Stimulated activated CD4-positive, alpha-beta T cell treated with anti-CD3 and anti-CD28 coated beads, Interleukin-4, amount 100 ng/mL, for 1 hour (primary cell): ENCODE results near the gene GSG1L.

ENCODE experiments used
- DNase-seq: peaks from one replicate; pipeline ENCODE4 v3.0.0-alpha.2; 2020

GSG1L gene

DNA sequence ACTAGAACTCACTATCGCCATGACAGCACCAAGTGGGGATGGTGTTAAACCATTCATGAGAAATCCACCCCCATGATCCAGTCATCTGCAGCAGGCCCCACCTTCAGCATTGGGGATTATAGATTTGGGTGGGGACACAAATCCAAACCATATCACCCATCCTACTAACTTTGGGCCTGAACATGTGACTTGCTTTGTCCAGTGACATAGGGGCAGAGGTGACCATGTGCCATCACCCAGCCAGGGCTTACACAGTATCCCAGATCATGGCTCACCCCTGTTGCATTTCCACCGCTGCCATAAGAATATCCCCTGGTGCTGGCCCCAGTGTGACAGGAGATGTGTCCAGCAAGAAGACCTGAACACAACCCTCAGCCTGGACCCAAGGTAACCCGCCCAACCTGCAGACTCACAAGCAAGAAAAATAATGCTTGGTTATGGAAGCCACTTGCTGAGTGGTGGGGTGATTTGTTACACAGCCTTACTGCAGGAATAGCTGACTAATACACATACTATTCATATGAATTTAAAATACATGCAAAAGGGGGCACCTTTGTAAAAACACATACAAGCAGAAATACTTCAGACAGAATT lies 130.9 kb downstream of the GSG1L start:
- DNase-seq: no peak

DNA sequence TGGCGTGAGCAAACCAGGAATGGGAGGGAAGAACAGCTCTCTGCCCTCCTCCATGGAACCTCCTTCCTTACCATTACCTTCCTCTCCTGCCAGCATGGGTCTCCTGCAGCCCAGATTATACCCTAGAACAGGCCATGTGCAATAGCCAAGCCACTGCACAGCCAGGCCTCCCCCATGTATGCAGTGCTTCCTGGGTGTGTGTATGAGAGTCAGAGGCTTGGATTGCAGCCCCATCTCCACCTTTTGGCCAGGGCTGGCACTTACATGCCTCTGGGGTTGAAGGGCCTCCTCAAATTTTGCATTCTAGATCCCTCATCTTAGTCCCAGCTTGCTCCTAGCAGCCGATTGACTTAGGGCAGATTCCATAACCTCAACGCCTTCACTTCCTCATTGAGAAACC lies 133.7 kb downstream of the GSG1L start:
- DNase-seq: no peak

DNA sequence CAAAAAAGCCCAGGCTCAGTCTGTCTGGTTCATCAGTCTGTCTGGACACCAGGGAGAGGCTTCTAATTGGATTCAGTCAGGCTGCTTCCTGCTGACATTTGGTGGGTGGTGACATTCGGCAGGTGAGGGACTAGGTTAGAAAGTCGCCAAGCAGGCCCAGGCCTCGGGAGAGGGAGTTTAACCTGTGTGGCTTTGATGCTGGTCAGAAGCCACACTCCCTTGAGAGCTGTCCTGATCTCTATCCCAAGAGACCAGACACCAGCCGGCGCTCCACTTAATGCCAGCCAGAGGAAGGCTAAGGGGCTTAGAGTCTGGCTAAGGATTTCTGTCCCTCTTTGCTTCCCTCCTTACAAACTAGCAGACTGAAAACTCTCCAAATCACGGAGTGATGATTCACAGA lies 135.0 kb downstream of the GSG1L start:
- no peak for DNase-seq

DNA sequence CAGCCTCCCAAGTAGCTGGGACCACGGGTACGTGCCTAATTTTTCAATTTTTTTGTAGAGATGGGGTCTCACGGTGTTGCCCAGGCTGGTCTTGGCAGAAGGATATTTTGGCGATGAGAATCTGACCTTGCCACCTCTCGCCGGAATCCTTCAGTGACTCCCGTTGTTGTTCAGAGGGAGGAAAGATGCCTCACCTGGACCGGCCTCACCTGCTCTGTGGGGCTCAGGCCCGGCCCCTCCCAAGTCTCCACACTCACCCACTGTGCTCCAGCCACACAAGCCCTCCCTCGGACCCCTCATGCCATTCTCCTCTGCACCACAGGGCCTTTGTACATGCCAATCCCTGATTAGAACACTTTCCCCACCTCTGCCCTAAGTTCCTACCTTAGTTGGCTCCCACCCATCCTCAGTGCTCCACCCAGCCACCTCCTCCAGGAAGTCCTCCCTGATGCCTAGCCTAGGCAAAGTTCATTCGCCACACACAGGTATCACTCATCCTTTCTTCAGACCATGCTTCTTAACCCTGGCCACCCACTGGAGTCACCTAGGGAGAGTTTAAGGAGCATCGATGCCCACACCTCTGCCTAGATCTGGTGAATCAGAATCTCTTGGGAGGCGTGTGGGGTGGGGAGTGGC lies 136.1 kb downstream of the GSG1L start:
- DNase-seq: no peak

DNA sequence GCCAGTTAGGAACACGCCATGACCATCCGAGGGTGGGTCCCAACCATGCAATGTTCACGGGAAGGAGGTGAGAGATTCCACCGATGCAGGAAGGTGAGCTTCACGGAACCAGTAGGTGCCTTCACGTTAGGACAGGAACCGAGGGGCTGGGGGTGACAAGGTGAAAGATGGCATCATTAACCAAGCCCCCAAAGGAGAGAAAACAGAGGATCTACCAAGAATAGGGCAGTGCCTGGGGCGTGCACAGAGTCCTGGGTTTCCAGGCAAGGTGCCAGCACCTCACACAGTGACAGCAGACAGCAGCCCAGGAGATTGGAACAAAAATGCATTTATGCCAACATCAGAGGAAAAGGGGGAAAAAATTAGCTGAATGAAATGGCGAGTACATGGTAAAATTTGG lies 137.9 kb downstream of the GSG1L start:
- DNase-seq: no peak

DNA sequence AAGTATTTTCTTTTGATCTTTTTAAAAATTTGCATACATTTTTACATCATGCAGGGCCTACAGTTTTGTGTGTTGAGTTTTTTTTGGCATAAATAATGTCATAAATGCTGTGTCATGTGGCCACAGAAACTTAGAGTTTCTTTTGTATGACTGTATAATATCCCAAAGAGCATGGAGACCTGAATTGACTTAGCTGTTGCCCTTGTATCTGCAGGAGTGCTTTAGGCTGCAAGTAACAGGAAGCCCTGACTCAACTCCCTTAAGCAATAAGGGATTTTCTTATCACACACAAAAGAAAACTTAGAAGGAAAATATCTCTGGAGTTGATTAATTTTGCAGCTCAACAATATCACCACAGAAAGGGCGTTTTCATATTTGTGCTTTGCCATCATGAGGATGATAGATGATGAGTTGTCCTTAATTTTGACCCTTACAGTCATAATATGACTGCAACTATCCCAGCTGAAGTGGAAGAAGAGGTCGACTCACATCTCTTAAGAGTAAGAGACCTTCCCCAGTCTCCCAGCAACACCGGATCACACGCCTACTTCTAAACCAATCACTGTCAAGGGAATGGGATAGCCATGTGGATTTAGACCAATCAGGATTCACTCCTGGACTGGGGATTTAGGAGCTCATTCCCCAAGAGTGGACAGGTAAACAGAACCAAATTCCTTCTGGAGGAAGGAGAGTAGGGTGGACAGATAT lies 138.9 kb downstream of the GSG1L start:
- no peak for DNase-seq

DNA sequence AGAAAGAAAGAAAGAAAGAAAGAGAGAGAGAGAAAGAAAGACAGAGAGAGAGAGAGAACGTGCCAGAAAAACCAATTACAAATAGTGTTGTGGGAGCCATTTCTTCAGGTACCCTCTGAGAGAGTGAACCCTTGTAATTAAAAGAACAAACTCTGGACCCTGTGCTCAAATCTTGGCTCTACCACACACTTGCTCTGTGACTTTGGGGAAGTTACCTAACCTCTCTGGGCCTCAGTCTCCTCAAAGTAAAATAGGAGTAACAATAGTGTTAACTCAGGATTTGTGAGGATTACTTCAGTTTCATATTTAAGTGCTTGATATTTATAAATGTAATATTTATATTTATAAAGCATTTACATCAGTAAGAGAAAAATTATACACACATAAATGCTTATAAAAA lies 139.8 kb downstream of the GSG1L start:
- no peak for DNase-seq

DNA sequence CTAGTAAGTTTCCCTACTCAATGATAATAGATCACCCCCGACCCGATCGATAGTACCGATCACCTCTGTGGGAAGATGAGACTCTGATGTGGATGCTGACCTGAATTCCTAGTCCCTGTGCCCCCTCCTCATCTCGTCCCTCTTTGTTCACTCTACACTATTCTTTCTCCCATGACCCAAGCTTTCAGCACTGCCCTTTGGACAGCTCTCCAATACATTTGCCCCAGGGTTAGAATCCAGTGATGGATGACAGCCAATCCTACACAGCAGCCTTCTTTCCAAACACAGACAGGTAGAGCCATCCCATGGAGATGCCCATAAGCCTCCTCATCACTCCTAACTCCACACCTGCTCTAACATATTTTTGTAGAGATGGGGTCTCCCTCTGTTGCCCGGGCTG lies 141.1 kb downstream of the GSG1L start:
- DNase-seq: no peak

DNA sequence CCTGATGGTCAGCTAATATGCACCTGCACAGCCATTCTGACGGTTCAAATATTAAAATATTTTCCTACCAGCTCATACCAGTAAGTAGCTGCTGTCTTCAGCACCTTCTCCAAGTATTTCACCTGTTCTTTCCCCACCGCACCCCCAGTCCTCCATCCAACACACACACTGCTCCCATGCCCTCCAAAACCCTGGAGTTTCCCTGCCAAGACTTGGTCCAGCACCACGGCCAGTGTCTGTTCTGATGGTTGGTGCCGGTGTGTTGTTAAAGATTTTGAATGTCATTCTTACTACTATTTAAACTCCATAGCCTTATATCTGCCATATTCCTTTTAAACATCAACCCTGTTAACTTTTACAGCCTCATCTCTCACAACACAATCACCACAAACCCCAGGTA lies 142.4 kb downstream of the GSG1L start:
- no peak for DNase-seq

DNA sequence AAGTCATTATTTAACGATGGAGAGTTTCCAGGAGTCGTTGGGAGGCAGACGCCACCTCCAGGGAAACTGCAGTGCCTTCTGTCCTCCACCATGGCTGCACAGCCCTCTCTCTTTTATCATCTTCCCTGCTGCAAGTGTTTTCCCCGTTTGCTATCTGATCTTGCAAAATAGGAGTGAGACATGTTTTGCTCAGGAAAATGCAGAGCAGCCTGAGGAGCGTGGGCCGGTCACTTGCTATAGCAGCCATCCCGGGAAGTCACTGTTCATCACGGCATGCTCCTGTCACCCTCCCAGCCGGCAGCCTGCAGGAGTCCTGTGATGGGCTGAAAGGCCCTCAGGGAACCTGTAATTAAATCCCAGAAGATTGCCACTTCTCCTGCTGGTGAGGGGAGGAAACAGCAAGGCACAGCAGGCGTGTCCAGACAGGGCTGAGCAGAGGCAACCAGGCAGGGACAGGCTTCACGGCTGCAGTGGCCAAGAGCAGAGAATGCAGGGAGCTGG lies 143.1 kb downstream of the GSG1L start:
- no peak for DNase-seq

DNA sequence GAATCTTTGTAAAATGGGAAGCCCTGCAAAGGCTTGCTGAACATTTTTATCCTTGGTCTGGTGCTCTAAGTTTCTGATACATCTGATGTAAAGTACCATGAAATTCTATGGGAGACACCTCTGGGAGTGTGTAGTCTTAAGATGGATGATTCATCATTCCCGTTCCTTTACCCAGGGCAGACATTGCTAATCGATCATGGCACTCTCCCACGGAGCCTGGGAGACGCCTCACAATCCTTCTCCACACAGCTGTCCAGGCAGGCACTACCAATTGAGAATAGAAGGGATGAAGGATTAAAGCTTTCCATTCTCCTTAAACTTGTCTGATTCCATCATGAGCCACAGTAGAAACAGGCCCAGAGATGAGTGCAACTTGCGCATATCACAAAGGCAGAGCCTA lies 144.8 kb downstream of the GSG1L start:
- no peak for DNase-seq

DNA sequence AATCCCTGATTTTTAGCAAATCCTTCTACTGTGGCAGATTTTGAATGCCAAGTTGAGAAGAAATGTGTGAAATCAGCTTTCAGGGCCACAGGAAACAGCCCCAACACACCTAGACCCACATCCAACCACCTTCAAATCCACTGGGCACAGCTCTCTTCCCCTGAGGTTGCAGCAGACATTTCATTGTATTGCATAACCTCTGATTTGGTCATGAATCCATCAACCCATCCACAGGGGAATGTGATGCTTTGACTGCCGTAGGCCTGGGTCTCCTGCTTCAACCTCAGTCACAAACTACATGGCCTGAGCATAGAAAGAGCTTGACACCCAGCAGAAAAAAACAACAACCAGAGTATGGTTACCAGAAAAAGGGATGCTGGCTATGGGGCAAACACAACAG lies 145.6 kb downstream of the GSG1L start:
- DNase-seq: no peak

DNA sequence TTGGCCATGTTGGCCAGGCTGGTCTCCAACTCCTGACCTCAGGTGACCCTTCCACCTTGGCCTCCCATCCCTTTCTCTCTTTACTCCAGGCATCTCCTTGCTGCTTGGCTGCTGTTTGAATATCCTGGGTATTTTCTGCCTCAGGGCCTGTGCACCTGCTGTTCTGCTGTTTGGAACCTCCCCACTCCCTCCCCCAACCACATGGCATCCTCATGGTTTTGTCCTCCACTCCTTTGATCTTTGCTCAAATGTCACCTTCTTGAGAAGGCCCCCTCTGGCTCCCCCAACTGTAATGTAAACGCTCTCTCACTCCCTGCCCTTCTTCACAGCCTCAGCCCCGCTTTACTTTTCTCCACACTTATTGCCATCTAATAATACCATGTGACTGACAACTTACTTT lies 152.0 kb downstream of the GSG1L start:
- no peak for DNase-seq

DNA sequence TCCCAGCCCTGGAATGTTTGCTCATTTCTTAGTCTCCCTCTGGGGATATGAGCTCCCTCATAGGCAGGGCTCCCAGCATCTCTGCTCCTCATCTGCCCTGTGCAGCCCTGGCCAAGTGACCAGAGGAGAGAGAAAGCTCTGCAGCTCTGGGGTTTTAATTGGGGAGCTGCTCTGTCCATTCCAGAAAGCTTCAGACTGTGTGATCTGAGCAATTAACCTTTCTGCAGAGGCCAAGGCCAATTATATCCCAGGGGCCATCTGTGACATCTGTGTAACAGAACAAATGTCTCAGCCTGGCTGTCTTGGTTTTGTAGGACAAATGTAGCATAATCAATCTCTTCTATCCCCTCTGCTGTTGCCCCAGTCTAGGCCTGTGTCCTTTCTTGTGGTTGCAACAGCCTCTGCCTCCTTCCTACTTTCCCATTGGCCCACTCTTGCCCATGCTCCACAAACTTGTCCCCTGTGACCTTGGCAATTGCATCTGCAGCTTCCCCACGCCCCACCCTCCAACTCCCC lies 156.0 kb downstream of the GSG1L start:
- no peak for DNase-seq

DNA sequence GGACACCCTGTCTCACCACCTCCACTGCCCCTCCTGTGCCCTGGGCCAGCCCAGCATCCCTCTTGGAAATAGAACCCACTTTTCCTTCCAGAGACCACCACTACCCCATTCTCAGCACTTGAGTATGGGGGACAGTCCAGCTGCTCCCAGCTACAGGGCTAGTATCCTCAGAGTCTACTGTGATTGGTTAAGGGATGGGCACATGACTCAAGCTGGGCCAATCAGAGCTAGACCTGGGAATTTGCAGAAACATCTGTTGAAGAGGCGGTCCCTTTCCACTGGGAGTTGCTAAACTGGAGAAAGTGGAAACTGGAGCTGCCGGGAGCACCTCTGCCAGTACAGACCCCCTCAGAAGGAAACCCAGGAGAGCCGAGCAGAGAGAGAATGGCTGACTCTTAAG lies 156.6 kb downstream of the GSG1L start:
- no peak for DNase-seq

DNA sequence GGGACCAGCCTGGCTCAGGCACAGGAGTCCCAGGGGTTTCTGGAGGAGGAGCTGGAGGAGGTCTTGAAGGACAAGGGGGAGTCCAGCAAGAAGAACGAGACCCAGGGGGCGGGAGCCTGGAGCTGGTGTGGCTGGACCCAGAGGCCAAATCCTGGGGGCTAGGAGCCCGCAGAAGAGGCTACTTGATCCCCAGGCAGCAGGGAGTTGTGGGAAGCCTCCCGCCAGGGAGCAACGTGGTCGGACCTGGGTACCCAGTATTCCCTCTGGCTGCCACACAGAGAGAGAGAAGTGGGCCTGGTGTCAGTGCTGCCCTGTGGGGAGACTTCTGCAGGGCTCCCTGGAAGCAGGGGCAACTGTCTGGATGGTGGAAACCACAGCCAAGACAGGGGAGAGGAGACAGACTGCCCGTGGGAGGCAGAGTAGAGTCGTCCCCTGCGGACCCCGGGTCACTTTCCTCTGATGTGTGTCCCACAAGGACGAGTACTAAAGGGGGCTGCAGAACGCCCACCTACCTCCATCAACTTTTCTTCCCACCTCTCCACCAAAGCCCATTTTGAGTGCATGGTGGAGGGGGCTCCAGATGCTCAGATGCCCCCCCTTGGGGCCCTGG lies 160.4 kb downstream of the GSG1L start:
- no peak for DNase-seq

DNA sequence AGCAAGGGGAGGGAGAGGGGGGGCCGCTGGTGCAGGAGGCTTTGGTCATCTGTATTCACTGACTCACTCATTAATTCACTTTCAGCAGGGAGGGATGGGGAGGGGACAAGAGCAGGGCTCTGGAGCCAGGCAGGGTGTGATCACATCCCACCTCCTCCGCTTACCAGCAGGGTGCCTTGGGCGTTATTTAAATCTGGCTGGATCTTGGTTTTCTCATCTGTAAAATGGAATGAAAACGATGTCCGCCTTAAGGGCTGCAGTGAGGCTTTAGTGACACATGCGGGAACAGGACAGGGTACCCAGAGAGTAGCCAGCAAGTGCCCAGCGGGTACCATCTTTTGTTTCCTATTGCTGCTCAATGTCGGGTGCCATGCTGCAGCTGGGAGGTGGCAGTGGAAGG lies 161.0 kb downstream of the GSG1L start:
- DNase-seq: no peak

DNA sequence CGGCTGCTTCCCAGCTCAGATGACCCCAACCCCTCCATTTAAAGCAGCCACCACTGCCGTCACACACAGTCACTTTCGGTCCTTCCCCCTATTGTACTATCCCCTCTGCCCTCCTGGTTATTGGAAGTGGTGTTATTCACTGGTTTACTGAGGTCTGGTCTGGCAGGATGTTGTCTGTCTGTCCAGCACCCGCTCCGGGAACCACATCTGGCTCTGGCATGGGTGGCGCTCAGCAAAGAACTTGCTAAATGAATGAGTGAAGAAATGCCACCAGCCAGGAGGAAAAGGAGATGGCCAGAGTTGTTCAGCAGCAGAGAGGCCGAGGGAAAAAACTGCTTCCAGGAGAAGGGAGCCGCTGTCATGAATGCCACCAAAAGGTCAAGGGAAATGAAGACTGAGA lies 161.6 kb downstream of the GSG1L start:
- no peak for DNase-seq

DNA sequence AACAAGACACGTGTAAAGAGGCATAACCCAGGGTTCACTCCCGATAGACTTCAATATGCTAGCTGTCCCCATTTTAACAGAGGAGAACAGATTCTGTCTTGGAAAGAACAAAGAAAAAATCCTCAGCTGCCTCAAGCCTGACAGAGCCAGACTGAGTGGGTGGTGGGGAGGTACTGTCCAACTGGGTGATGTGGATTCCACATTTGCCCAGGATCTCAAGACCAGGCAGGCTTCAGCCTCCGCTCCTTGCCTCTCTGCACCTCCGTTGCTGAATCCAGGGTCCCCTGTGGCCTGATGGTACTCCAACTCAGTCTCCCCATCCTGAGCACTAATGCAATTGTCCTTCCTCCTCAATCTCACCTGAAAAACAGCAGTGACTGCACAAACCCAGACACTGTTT lies 163.8 kb downstream of the GSG1L start:
- DNase-seq: no peak

DNA sequence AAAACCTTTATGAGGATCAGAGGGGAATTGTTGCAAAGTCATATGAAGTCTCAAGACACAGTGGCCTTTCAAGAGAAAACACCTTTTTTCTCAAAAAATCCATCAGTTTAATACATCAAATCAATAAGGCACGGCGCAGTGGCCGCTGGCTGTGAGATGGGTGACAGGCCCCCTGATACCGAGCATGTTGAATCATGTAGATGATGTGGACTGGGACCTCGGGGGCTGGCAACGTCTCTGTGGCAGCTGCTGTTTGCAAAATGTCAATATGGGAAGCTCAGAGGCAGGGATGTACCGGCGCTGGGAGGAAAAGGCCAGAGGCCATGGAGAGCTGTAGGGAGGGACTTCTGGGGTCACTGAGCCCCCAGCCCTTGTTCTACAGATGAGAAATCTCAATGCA lies 169.1 kb downstream of the GSG1L start:
- no peak for DNase-seq

DNA sequence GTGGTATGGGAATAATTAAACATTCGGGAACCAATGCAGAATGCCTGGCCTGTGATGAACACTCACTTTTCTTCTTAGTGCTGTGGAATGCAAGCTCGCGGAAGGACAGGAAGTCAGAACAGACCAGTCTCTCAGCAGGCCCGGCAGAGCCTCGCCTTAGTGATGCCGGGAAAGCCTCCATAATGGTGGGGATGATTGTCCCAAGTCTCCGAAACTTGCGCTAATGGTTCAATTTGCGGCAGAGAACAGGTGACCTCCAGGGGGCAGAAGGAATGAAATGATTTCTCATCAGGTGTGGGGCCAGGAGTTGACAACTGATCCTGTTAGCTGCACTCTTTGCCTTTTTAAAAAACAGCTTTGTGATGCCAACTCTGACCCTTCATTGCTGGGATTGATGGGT lies 170.6 kb downstream of the GSG1L start:
- DNase-seq: no peak

DNA sequence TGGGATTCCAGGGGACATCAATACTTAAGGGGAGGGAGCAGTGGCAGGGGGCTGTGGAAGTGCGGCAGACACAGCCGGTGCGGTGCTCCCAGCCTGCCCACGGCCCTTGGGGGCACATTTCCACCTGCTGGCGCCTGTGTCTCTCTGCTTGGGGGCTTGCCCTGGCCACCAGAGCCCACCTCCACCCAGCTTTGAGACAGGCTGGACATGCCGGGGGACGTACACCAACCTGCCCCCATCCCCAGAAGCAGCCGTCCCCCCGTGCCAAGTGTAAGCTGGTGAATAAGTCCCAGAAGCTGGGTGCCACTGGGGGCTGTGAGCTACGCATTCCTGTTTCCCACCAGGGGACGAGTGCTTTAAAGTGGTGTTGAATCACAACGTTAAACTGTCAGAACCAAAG lies 172.6 kb downstream of the GSG1L start:
- DNase-seq: no peak

DNA sequence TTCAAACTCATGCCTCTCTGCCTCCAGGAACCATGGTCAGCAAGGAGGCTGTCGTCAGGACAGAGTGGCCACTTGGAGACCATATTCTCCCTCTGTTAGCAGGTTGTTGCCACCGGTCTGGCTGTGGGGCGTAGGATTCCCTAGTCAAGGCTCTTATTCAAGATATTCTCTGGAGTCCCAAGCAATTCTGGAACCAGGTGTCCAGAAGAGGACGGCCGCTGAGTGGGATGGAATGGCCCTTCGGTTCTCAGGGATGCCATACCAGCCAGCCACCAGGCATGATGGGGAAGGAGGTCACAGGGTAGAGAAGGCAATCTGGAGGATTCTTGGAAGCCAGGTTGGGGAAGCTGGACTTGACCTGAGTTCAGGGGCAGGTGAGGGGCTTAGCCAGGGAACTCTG lies 173.5 kb downstream of the GSG1L start:
- no peak for DNase-seq

DNA sequence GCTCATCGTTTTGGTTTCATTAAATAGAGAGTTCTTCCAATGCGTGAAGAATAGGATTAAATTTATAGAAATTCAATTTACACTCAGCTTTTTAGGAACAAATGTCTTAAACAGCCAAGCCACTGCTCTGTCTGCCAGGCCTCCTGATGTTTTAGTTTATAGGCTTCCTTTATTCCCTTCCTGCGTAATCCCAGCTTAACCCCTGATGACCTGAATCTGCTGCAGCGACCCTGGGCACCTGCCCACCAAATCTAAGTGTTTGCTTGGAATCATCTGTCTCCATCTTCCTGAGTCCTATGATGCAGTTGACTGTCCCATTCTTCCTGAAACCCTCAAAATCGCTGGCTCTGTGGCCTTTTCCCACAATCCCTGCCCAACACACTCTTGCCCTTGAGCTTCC lies 179.9 kb downstream of the GSG1L start:
- no peak for DNase-seq
